Measurements from ENCODE around the gene PRCD. TPM values are rescaled to one million over a fixed set of nuclear protein-coding genes. Genes with fewer than 3 reads are reported as not detected.
A peak's percentile ranks its signal among the peaks of the same experiment; 100 is the strongest.

The PRCD gene
- total RNA-seq, 1 experiment from 2014 or later = 2.5 TPM

DNA sequence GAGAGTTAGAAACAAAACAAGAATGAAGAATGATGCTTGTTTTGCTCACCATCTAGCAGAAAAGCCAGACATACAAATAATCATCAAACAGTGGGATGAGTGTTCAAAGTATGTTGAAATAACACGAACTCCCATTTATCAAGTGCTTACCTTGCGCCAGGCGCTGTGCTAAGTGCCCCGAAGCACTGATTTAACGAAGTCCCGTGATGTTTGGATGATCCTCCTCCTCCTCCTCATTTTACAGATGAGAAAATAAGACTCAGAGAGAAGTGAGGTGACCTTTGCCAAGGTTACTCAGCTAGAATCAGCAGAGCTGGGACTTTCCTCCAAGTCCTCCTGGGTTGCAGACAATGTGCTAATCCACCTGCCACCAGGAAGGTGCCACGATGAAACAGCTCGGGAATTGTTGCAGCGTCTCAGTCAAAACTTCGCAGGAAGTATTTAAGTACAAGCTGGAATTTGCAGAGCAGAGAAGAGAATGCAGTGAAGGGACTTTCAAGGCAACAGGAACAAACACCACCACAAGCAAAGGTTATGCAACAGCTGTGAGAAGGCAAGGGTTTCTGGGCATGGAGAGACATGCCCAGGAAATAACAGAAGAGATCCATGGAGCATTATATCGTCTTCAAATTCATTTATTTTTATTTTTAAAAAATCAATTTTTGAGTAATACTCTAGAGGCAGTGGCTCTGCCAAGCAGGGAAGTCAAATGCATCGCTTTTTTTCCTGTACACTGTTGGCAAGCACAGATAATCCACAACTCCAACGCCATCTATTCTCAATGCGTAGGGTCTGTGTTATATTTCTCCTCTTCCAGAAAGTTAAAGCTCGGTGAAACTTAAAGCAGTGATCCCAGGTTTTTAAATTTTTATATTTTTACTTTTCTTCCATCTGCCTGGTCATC, 11.1 kb downstream of the PRCD start:
- Histone ChIP-seq H3K4me2 (ENCODE audit: low read length) (no peak overlapping the region), H3F3A (ENCODE audit: low read length, unreplicated experiment) (no peaks in the 10 kb centered on the region), H3K9me3 (ENCODE audit: low read length) (no peaks in the 10 kb centered on the region), H3K9ac (ENCODE audit: low read length) (no peak overlapping the region), H3K36me3 (ENCODE audit: low read depth, low read length) (no peaks in the 10 kb centered on the region), H3K4me1 (ENCODE audit: insufficient read depth, low read length) (peaks cover 27% of the 10 kb centered on the region), H3K79me2 (ENCODE audit: low read length) (no peaks in the 10 kb centered on the region), H3K4me3 (ENCODE audit: low read length) (no peak overlapping the region), H2AFZ (ENCODE audit: low read length) (no peak overlapping the region), H3K27ac (ENCODE audit: low read length) (0 out of 2 replicates have a peak overlapping the region, but pooled peaks have one; percentile 3), H3K27me3 (ENCODE audit: low read length) (no peaks in the 10 kb centered on the region), H4K20me1 (ENCODE audit: low read length) (no peaks in the 10 kb centered on the region), H3K9me2 (replicated peaks; ENCODE audit: low read length) (no peaks in the 10 kb centered on the region)
- DNase-seq = peak; percentile 18
- intact Hi-C loops (cut with micrococcal nuclease) = no loop called here
- POLR2A ChIA-PET (ENCODE audit: unreplicated experiment) = interaction anchor here (0.5 kb wide), 1 partner anchor 12 kb away, joined by 11 read pairs; no protein-coding TSS in a partner anchor
- no TSS peak for BruUV-seq (replicated peaks)
- CTCF ChIA-PET = no interaction called here
- TF ChIP-seq, protein P1, sequence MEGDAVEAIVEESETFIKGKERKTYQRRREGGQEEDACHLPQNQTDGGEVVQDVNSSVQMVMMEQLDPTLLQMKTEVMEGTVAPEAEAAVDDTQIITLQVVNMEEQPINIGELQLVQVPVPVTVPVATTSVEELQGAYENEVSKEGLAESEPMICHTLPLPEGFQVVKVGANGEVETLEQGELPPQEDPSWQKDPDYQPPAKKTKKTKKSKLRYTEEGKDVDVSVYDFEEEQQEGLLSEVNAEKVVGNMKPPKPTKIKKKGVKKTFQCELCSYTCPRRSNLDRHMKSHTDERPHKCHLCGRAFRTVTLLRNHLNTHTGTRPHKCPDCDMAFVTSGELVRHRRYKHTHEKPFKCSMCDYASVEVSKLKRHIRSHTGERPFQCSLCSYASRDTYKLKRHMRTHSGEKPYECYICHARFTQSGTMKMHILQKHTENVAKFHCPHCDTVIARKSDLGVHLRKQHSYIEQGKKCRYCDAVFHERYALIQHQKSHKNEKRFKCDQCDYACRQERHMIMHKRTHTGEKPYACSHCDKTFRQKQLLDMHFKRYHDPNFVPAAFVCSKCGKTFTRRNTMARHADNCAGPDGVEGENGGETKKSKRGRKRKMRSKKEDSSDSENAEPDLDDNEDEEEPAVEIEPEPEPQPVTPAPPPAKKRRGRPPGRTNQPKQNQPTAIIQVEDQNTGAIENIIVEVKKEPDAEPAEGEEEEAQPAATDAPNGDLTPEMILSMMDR (conservative IDR thresholded peaks at IDR 0.05; ENCODE audit: low read depth, low read length) = no peak
- ATAC-seq = no peak

DNA sequence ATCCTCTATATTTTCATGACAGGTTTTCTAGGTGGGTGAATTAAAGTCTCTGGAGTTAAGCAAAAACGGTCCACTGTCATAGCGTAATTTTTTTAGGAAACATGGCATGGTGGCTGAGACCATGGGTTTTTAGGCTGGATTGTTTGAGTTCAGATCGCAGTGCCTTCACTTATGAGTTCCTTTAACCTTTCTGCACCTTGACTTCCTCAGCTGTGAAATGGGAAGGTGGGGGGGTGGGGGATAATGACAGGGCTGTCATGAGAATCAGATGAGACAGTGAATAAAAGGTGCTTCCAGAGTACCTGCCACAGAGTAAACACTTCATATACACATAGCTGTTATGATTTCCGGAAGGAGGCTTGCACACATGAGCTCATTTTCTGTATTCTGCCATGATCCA, 11.8 kb downstream of the PRCD start:
- Histone ChIP-seq H3K27ac (ENCODE audit: low read length) (no peak overlapping the region), H3K9ac (ENCODE audit: low read length) (no peak overlapping the region)
- POLR2A ChIA-PET (ENCODE audit: unreplicated experiment) = interaction anchor here (0.5 kb wide), 1 partner anchor 11 kb away, joined by 11 read pairs; no protein-coding TSS in a partner anchor

More for the DNA sequence above, 11.8 kb downstream of the PRCD start:
- DNase-seq (no peak), ATAC-seq (no peak)
- BruUV-seq (replicated peaks) = no TSS peak
- no peaks in the 10 kb centered on the region for H3K27me3 ChIP-seq (ENCODE audit: low read length)
- H3K79me2 ChIP-seq (ENCODE audit: low read length) = peaks cover 4% of the 10 kb centered on the region
- TF ChIP-seq, protein P1 (conservative IDR thresholded peaks at IDR 0.05; ENCODE audit: low read depth, low read length) = no peak
- H3K9me3 ChIP-seq (ENCODE audit: low read length) = no peaks in the 10 kb centered on the region
- CTCF ChIA-PET = no interaction called here
- H3K4me3 ChIP-seq (ENCODE audit: low read length) = no peak overlapping the region
- no peaks in the 10 kb centered on the region for H3K9me2 ChIP-seq (replicated peaks; ENCODE audit: low read length)
- intact Hi-C loops (cut with micrococcal nuclease) = no loop called here
- no peaks in the 10 kb centered on the region for H3K36me3 ChIP-seq (ENCODE audit: low read depth, low read length)
- no peaks in the 10 kb centered on the region for H3F3A ChIP-seq (ENCODE audit: low read length, unreplicated experiment)
- H4K20me1 ChIP-seq (ENCODE audit: low read length) = no peaks in the 10 kb centered on the region
- no peak overlapping the region for H2AFZ ChIP-seq (ENCODE audit: low read length)
- peaks cover 25% of the 10 kb centered on the region for H3K4me1 ChIP-seq (ENCODE audit: insufficient read depth, low read length)
- H3K4me2 ChIP-seq (ENCODE audit: low read length) = no peak overlapping the region

Measured in PC-3 (cell line).